GM12891 (cell line): ENCODE data around the gene GLDN.

ENCODE experiments used
- PAX5 ChIP-seq: IDR thresholded peaks from 2 replicates; pipeline ENCODE4 v1.6.1; 2011; ENCODE audit warnings: low read length, moderate library complexity, mild to moderate bottlenecking; ENCODE audit not compliant: insufficient read depth, severe bottlenecking
- POLR2A ChIP-seq: IDR thresholded peaks from 2 replicates; pipeline ENCODE4 v1.6.1; 2011; ENCODE audit warnings: low read depth, low read length, control low read depth
- POLR2AphosphoS5 ChIP-seq: IDR thresholded peaks from 2 replicates; pipeline ENCODE4 v1.6.1; 2011; ENCODE audit warnings: low read depth, low read length, control low read depth
- POU2F2 ChIP-seq: IDR thresholded peaks from 2 replicates; pipeline ENCODE4 v1.6.1; 2011; ENCODE audit warnings: low read depth, mild to moderate bottlenecking, control low read depth, low read length, moderate library complexity
- SPI1 ChIP-seq: IDR thresholded peaks from 2 replicates; pipeline ENCODE4 v1.6.1; 2011; ENCODE audit warnings: low read depth, low read length, control low read depth
- TAF1 ChIP-seq: IDR thresholded peaks from 2 replicates; pipeline ENCODE4 v1.6.1; 2011; ENCODE audit warnings: low read depth, low read length, control low read depth

DNA sequence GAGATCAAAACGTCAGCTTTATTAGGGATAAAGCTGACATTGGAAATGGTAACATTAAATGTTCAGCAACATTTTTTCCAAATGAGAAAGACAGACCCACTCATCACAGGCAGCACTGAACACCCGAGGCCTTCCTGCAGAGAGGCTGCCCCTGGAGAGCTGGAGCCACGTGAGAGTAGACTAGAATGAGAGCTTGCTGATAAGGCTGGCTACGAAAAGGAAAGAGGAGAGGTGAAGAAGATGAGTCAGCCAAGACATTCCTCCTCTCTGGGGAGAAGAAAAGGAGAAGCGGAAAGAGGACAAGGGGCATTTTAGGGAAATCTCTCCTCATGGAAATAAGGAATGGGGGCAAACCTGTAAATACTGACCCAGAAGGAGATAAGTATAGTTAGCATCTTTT is 10.3 kb upstream of the GLDN start:
- TF ChIP-seq POLR2A, result no peak
- TF ChIP-seq POLR2AphosphoS5, result no peak
- TF ChIP-seq TAF1, result no peak
- TF ChIP-seq PAX5, result no peak
- no peak for TF ChIP-seq POU2F2
- no peak for TF ChIP-seq SPI1
